ENCODE measurements around the gene MRRF. TPM values are rescaled to one million over a fixed set of nuclear protein-coding genes. Genes with fewer than 3 reads are reported as not detected.

The MRRF gene
- total RNA-seq, 3 donors from 2014 or later = 46.5 to 65.2 (median 62.4) TPM

DNA sequence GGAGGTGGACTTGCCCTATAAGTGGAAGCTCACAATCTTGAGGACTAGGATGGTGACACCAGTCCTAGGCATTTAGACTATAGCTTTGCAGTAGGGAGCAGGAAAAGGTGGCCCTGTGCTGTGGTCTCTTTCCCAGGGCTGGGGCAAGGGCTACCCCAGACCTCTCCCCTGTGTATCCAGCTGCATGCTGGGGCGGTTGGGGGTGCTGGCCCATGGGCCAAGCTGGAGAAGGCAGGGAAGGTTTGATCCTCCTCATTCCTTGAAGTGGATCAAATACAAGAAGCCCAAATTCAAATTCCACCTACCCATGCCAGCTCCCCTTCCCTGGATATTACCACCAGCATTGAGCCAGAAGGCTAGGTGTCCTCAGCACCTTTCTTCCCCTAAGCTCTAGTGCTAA lies 104.0 kb downstream of the MRRF start:
- TF ChIP-seq, protein P1, sequence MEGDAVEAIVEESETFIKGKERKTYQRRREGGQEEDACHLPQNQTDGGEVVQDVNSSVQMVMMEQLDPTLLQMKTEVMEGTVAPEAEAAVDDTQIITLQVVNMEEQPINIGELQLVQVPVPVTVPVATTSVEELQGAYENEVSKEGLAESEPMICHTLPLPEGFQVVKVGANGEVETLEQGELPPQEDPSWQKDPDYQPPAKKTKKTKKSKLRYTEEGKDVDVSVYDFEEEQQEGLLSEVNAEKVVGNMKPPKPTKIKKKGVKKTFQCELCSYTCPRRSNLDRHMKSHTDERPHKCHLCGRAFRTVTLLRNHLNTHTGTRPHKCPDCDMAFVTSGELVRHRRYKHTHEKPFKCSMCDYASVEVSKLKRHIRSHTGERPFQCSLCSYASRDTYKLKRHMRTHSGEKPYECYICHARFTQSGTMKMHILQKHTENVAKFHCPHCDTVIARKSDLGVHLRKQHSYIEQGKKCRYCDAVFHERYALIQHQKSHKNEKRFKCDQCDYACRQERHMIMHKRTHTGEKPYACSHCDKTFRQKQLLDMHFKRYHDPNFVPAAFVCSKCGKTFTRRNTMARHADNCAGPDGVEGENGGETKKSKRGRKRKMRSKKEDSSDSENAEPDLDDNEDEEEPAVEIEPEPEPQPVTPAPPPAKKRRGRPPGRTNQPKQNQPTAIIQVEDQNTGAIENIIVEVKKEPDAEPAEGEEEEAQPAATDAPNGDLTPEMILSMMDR (IDR thresholded peaks at IDR 0.05) = no peak
- no peaks in the 10 kb centered on the region for H3K9me3 ChIP-seq
- peaks cover 7% of the 10 kb centered on the region for H3K4me1 ChIP-seq (ENCODE audit: low read depth)
- no peak overlapping the region for H3K4me3 ChIP-seq
- no peak for ATAC-seq
- no peaks in the 10 kb centered on the region for H3K36me3 ChIP-seq (ENCODE audit: low read depth)
- no peak for DNase-seq
- intact Hi-C loops (cut with DNase I, micrococcal nuclease) = no loop called here

DNA sequence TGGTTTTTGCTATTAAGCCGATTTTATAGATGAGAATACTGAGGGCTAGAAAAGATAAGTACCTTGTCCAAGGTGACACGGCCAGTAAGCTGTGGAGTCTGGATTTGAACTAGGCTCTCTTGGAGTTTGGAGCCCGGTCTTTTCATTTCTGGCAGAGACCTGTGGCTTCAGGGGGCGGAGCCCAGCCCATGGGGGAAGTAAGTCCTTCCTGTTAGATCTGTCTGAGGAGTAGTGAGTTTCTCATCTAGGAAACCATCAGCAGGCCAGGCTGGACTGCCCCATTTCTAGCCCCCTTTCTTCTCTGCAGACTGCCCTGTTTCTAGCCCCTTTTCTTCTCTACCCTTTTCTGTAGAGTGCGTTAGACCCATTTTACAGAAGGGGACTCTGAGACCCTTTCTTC lies 105.6 kb downstream of the MRRF start:
- no peak overlapping the region for H3K4me3 ChIP-seq
- no peaks in the 10 kb centered on the region for H3K9me3 ChIP-seq
- DNase-seq (no peak), ATAC-seq (peak; percentile 21)
- TF ChIP-seq, protein P1 (IDR thresholded peaks at IDR 0.05) = no peak
- intact Hi-C loops (cut with DNase I, micrococcal nuclease) = no loop called here
- peaks cover 11% of the 10 kb centered on the region for H3K4me1 ChIP-seq (ENCODE audit: low read depth)
- H3K36me3 ChIP-seq (ENCODE audit: low read depth) = no peaks in the 10 kb centered on the region

DNA sequence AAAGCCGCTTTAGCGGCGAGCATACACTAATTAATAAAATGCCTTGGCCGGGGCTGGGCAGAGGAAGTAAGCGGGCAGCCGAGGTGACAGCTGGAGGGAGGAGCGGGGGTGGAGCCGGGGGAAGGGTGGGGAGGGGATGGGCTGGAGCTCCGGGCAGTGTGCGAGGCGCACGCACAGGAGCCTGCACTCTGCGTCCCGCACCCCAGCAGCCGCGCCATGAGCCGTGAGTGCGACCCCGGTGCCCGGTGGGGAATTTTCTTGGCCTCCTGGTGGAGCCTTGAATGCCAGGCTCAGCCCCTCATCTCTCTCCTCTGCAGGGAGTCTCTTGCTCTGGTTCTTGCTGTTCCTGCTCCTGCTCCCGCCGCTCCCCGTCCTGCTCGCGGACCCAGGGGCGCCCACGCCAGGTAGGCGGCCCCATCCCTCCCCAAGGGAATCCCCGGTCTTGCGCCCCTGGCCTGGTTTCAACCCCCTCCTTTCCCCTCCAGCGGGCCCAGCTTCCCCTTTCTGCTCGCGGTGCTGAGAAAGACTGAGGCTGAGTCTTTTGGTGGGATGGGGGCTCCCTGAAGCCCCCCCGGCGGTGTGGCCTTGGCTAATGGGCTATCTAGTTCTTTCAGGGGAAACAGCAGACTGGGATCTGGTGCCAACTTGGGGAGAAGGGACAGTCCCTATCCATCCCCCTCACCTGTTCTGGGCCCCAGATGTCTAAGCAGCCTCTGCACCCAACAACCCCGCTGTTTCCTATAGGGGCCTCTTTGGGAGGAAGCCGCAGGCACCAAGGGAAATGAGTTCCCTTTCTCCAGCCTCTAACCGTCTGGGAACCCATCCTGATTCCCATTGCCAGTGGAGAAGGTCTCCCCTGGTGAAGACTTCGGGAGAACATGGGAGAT lies 106.4 kb downstream of the MRRF start, which contains the start of gene PTGS1:
Gene PTGS1, plus strand, starts transcription at position 156 of the 887 bp plus-strand sequence. Its CDS starts 61 bp downstream, at position 217.
- no peak within 1 kb of the TSS for H3K4me3 ChIP-seq
- no peaks in the 10 kb centered on the region for H3K9me3 ChIP-seq
- TF ChIP-seq, protein P1 (IDR thresholded peaks at IDR 0.05) = no peak
- intact Hi-C loops (cut with DNase I, micrococcal nuclease) = no loop called here
- ATAC-seq (peak; percentile 83), DNase-seq (peak; percentile 67 to 79 (median 77))
- H3K4me1 ChIP-seq (ENCODE audit: low read depth) = peaks cover 17% of the 10 kb centered on the region
- no peaks in the 10 kb centered on the region for H3K36me3 ChIP-seq (ENCODE audit: low read depth)

DNA sequence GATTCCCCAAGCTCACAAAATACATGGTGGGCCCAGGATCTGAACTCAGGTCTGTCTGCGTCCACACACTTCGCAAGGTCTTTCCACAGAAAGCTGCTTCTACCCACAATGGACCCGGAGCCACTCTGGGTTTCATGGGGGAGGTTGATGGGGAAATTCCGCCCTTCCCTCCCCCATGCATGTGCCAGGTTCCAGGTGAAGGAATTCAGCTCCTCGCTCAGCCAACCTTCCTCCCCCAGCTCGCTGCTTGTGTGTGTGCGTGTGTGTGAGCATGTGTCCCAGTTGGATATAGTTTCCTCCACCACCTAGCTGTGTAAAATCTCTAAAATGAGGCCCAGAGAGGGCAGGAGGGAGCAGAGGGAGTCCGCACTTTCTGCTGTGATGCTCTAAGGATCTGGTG lies 107.2 kb downstream of the MRRF start:
- DNase-seq = no peak
- no peaks in the 10 kb centered on the region for H3K9me3 ChIP-seq
- no peaks in the 10 kb centered on the region for H3K36me3 ChIP-seq (ENCODE audit: low read depth)
- H3K4me1 ChIP-seq (ENCODE audit: low read depth) = peaks cover 22% of the 10 kb centered on the region
- H3K4me3 ChIP-seq = no peak overlapping the region
- TF ChIP-seq, protein P1 (IDR thresholded peaks at IDR 0.05) = no peak
- intact Hi-C loops (cut with DNase I, micrococcal nuclease) = no loop called here
- ATAC-seq = no peak

DNA sequence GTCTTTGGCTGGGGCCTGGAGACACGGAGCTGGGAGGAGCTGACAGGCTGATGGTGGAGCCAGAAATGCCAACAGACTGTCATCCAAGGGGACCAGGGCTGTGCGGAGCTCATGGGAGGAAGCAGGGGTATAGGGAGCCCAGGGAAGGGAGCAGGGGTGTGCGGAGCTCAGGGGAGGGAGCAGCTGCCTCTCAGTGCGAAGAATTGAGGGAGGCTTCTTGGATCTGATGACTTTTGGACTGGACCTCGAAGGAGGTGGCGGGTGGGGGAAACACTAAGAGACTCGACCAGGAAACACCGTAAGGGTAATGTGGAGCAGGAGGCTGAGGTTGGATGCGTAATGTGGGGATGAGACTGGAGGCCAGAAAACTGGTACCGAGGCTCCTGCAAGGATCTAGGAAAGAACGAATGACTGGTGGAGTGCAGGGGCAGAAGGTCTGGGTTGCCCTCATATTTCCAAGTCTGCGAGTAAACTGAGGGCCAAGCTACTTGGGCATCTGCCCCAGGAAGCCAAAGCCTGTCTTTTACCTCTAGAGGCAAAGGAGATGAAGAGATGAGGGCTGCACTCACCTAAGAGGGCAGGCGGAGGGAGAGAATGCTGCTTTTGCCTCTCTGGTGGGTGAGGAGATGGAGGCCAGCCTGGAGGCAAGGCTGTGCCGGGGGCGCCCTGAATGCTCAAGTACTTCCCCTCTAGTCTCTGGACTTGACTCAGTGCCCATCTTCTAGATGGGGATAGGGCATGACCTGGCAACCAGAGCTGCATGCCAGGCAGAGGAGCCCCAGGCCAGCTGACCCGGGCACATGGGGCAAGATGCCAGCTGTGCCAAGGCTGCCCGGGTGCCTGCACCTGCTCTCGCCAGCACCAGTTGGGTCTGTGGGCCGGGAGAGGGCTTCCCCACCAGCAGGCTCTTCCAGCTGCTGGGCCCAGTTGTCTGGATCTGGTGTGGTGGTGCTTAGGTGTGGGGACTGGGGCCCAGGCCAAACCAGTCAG lies 108.5 kb downstream of the MRRF start:
- no peak for DNase-seq
- intact Hi-C loops (cut with DNase I, micrococcal nuclease) = no loop called here
- ATAC-seq = no peak
- no peaks in the 10 kb centered on the region for H3K9me3 ChIP-seq
- H3K36me3 ChIP-seq (ENCODE audit: low read depth) = no peaks in the 10 kb centered on the region
- TF ChIP-seq, protein P1 (IDR thresholded peaks at IDR 0.05) = no peak
- H3K4me3 ChIP-seq = no peak overlapping the region
- peaks cover 23% of the 10 kb centered on the region for H3K4me1 ChIP-seq (ENCODE audit: low read depth)
